ENCODE results near the gene TOM1L1.

Gene TOM1L1

GRCh38 chr17:54974759-54975158 lies 74.1 kb downstream of the TOM1L1 start:
- H3K79me2 ChIP-seq (ENCODE audit: control insufficient read depth, insufficient read depth, low read length, poor library complexity) = no peaks in the 10 kb centered on the region
- no peak overlapping the region for H3K4me2 ChIP-seq (ENCODE audit: low read length)
- no peak overlapping the region for H2AK5ac ChIP-seq (ENCODE audit: low read length)
- H3K23ac ChIP-seq (ENCODE audit: low read length) = no peak overlapping the region
- H4K8ac ChIP-seq (ENCODE audit: low read depth, low read length) = no peak overlapping the region
- no peak overlapping the region for H3K4ac ChIP-seq (ENCODE audit: low read depth, low read length)
- no peaks in the 10 kb centered on the region for H3K36me3 ChIP-seq (ENCODE audit: control insufficient read depth in 1 of 2, insufficient read depth in 2 of 2, low read length in 2 of 2)
- no CpG with 5 or more reads among the region's 3 CpGs for WGBS (ENCODE audit: extremely low coverage, insufficient coverage, insufficient read length)
- no peak overlapping the region for H2BK5ac ChIP-seq (ENCODE audit: low read depth, low read length, poor library complexity)
- H3K4me1 ChIP-seq (ENCODE audit: control insufficient read depth in 1 of 2, insufficient read depth in 2 of 2, low read length in 2 of 2) = no peaks in the 10 kb centered on the region
- H3K9me3 ChIP-seq (ENCODE audit: insufficient read depth, low read depth, low read length) = no peaks in the 10 kb centered on the region
- no peak overlapping the region for H2BK12ac ChIP-seq (ENCODE audit: low read length)
- no peak overlapping the region for H3K18ac ChIP-seq (ENCODE audit: low read length)
- no peak overlapping the region for H4K12ac ChIP-seq (ENCODE audit: low read depth, low read length)
- H3K9ac ChIP-seq (ENCODE audit: low read length) = no peak overlapping the region
- no peak overlapping the region for H3K4me3 ChIP-seq (ENCODE audit: low read depth, low read length)
- no peak overlapping the region for H4K91ac ChIP-seq (ENCODE audit: low read depth, low read length)
- no peaks in the 10 kb centered on the region for H3K27me3 ChIP-seq (ENCODE audit: insufficient read depth, low read length)
- H2AFZ ChIP-seq (ENCODE audit: insufficient read depth, low read length, poor library complexity) = no peak overlapping the region
- H3K79me1 ChIP-seq (ENCODE audit: low read length) = no peaks in the 10 kb centered on the region
- no peak for DNase-seq
- no peak overlapping the region for H2BK120ac ChIP-seq (ENCODE audit: insufficient read depth, low read length, poor library complexity)
- H3K14ac ChIP-seq (ENCODE audit: low read length) = no peak overlapping the region
- H3K27ac ChIP-seq (ENCODE audit: low read depth, low read length) = no peak overlapping the region

- no peaks in the 10 kb centered on the region for H3K4me1 ChIP-seq (ENCODE audit: control insufficient read depth in 1 of 2, insufficient read depth in 2 of 2, low read length in 2 of 2)
- H3K9ac ChIP-seq (ENCODE audit: low read length) = no peak overlapping the region
- no peak overlapping the region for H2BK12ac ChIP-seq (ENCODE audit: low read length)
- no peak for DNase-seq
- no peak overlapping the region for H3K4me3 ChIP-seq (ENCODE audit: low read depth, low read length)
- H3K79me2 ChIP-seq (ENCODE audit: control insufficient read depth, insufficient read depth, low read length, poor library complexity) = no peaks in the 10 kb centered on the region
- no peaks in the 10 kb centered on the region for H3K9me3 ChIP-seq (ENCODE audit: insufficient read depth, low read depth, low read length)
- no peak overlapping the region for H3K4me2 ChIP-seq (ENCODE audit: low read length)
- H3K27me3 ChIP-seq (ENCODE audit: insufficient read depth, low read length) = no peaks in the 10 kb centered on the region
- H2BK5ac ChIP-seq (ENCODE audit: low read depth, low read length, poor library complexity) = no peak overlapping the region
- H3K14ac ChIP-seq (ENCODE audit: low read length) = no peak overlapping the region
- no peak overlapping the region for H3K18ac ChIP-seq (ENCODE audit: low read length)
- no peak overlapping the region for H3K4ac ChIP-seq (ENCODE audit: low read depth, low read length)
- H2BK120ac ChIP-seq (ENCODE audit: insufficient read depth, low read length, poor library complexity) = no peak overlapping the region
- H2AK5ac ChIP-seq (ENCODE audit: low read length) = no peak overlapping the region
- H3K27ac ChIP-seq (ENCODE audit: low read depth, low read length) = no peak overlapping the region
- no CpG with 5 or more reads among the region's 3 CpGs for WGBS (ENCODE audit: extremely low coverage, insufficient coverage, insufficient read length)
- no peak overlapping the region for H4K12ac ChIP-seq (ENCODE audit: low read depth, low read length)
- H4K91ac ChIP-seq (ENCODE audit: low read depth, low read length) = no peak overlapping the region
- H3K23ac ChIP-seq (ENCODE audit: low read length) = no peak overlapping the region
- H2AFZ ChIP-seq (ENCODE audit: insufficient read depth, low read length, poor library complexity) = no peak overlapping the region
- no peak overlapping the region for H4K8ac ChIP-seq (ENCODE audit: low read depth, low read length)
- H3K36me3 ChIP-seq (ENCODE audit: control insufficient read depth in 1 of 2, insufficient read depth in 2 of 2, low read length in 2 of 2) = peaks cover 2% of the 10 kb centered on the region in 2 experiments
- no peaks in the 10 kb centered on the region for H3K79me1 ChIP-seq (ENCODE audit: low read length)
These were observed 75.7 kb downstream of the TOM1L1 start for GRCh38 chr17:54976316-54976715.

GRCh38 chr17:54977744-54978143 lies 77.1 kb downstream of the TOM1L1 start:
- H2AK5ac ChIP-seq (ENCODE audit: low read length) = no peak overlapping the region
- no peak overlapping the region for H3K23ac ChIP-seq (ENCODE audit: low read length)
- H3K4ac ChIP-seq (ENCODE audit: low read depth, low read length) = no peak overlapping the region
- no peaks in the 10 kb centered on the region for H3K9me3 ChIP-seq (ENCODE audit: insufficient read depth, low read depth, low read length)
- no peak overlapping the region for H3K4me3 ChIP-seq (ENCODE audit: low read depth, low read length)
- peaks cover 2% of the 10 kb centered on the region in 2 experiments for H3K36me3 ChIP-seq (ENCODE audit: control insufficient read depth in 1 of 2, insufficient read depth in 2 of 2, low read length in 2 of 2)
- H3K27ac ChIP-seq (ENCODE audit: low read depth, low read length) = no peak overlapping the region
- no peak overlapping the region for H4K8ac ChIP-seq (ENCODE audit: low read depth, low read length)
- H3K4me1 ChIP-seq (ENCODE audit: control insufficient read depth in 1 of 2, insufficient read depth in 2 of 2, low read length in 2 of 2) = no peaks in the 10 kb centered on the region
- no peak overlapping the region for H3K9ac ChIP-seq (ENCODE audit: low read length)
- no peak overlapping the region for H2AFZ ChIP-seq (ENCODE audit: insufficient read depth, low read length, poor library complexity)
- no peak overlapping the region for H3K18ac ChIP-seq (ENCODE audit: low read length)
- no peak overlapping the region for H4K91ac ChIP-seq (ENCODE audit: low read depth, low read length)
- H2BK120ac ChIP-seq (ENCODE audit: insufficient read depth, low read length, poor library complexity) = no peak overlapping the region
- no peak for DNase-seq
- no peak overlapping the region for H2BK5ac ChIP-seq (ENCODE audit: low read depth, low read length, poor library complexity)
- H3K79me2 ChIP-seq (ENCODE audit: control insufficient read depth, insufficient read depth, low read length, poor library complexity) = no peaks in the 10 kb centered on the region
- H3K4me2 ChIP-seq (ENCODE audit: low read length) = no peak overlapping the region
- no peak overlapping the region for H2BK12ac ChIP-seq (ENCODE audit: low read length)
- WGBS (ENCODE audit: extremely low coverage, insufficient coverage, insufficient read length) = no CpG with 5 or more reads among the region's 2 CpGs
- H3K14ac ChIP-seq (ENCODE audit: low read length) = no peak overlapping the region
- no peaks in the 10 kb centered on the region for H3K27me3 ChIP-seq (ENCODE audit: insufficient read depth, low read length)
- no peaks in the 10 kb centered on the region for H3K79me1 ChIP-seq (ENCODE audit: low read length)
- H4K12ac ChIP-seq (ENCODE audit: low read depth, low read length) = no peak overlapping the region

DNA sequence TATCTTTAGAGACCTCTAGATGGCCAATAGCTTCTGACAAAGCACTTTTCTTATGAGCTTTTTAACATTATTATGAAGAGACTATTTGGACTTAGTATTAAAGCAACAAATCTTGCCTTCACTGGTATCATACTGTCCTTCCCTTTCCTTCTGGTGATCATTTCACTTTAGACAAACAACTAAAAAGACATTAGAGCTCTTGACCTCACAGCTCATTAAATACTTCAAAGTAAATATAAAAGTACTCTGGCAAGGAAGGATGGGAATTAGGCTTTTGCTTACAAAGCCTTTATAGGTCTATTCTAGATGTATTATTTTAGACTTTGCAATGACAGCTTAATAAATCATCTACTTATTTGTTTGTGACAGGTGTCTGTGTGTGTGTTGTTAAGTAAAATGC lies 79.0 kb downstream of the TOM1L1 start:
- Histone ChIP-seq H2AK5ac (ENCODE audit: low read length) (no peak overlapping the region), H3K23ac (ENCODE audit: low read length) (no peak overlapping the region), H3K4me2 (ENCODE audit: low read length) (no peak overlapping the region), H3K14ac (ENCODE audit: low read length) (no peak overlapping the region), H3K9ac (ENCODE audit: low read length) (no peak overlapping the region), H3K36me3 (ENCODE audit: control insufficient read depth in 1 of 2, insufficient read depth in 2 of 2, low read length in 2 of 2) (peaks cover 2% of the 10 kb centered on the region in 2 experiments), H3K4ac (ENCODE audit: low read depth, low read length) (no peak overlapping the region), H4K12ac (ENCODE audit: low read depth, low read length) (no peak overlapping the region), H3K27ac (ENCODE audit: low read depth, low read length) (no peak overlapping the region), H2AFZ (ENCODE audit: insufficient read depth, low read length, poor library complexity) (no peak overlapping the region), H2BK5ac (ENCODE audit: low read depth, low read length, poor library complexity) (no peak overlapping the region), H3K4me1 (ENCODE audit: control insufficient read depth in 1 of 2, insufficient read depth in 2 of 2, low read length in 2 of 2) (no peaks in the 10 kb centered on the region), H2BK12ac (ENCODE audit: low read length) (no peak overlapping the region), H4K8ac (ENCODE audit: low read depth, low read length) (no peak overlapping the region), H3K27me3 (ENCODE audit: insufficient read depth, low read length) (no peaks in the 10 kb centered on the region), H4K91ac (ENCODE audit: low read depth, low read length) (no peak overlapping the region), H3K4me3 (ENCODE audit: low read depth, low read length) (no peak overlapping the region), H3K79me1 (ENCODE audit: low read length) (no peaks in the 10 kb centered on the region), H3K18ac (ENCODE audit: low read length) (no peak overlapping the region), H3K79me2 (ENCODE audit: control insufficient read depth, insufficient read depth, low read length, poor library complexity) (no peaks in the 10 kb centered on the region), H3K9me3 (ENCODE audit: insufficient read depth, low read depth, low read length) (no peaks in the 10 kb centered on the region), H2BK120ac (ENCODE audit: insufficient read depth, low read length, poor library complexity) (no peak overlapping the region)
- no peak for DNase-seq
